ENCODE data around the gene TAAR5. TPM values are rescaled to one million over a fixed set of nuclear protein-coding genes. Genes with fewer than 3 reads are reported as not detected.

The TAAR5 gene
- total RNA-seq, 4 donors from 2014 or later = not detected

DNA sequence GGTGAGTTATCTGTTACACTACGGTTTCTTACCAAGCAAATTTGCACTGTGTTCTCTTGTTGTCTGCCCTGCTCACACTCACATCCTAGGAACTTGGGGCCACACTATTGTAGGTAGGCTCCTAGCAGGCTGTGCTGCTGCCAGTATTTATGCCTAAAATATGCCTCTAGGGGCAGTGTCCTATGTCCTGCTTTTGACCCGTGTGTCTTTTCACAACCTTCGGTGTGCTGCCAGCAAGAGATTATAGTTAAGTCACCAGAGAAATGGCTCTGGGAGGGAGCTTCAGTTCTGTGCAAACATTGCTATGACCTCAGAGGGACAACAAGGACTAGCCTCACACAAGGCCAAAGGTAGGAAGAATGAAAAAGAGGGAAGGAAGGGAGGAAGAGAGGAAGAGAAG lies 8.9 kb upstream of the TAAR5 start:
- TF ChIP-seq, protein P1, sequence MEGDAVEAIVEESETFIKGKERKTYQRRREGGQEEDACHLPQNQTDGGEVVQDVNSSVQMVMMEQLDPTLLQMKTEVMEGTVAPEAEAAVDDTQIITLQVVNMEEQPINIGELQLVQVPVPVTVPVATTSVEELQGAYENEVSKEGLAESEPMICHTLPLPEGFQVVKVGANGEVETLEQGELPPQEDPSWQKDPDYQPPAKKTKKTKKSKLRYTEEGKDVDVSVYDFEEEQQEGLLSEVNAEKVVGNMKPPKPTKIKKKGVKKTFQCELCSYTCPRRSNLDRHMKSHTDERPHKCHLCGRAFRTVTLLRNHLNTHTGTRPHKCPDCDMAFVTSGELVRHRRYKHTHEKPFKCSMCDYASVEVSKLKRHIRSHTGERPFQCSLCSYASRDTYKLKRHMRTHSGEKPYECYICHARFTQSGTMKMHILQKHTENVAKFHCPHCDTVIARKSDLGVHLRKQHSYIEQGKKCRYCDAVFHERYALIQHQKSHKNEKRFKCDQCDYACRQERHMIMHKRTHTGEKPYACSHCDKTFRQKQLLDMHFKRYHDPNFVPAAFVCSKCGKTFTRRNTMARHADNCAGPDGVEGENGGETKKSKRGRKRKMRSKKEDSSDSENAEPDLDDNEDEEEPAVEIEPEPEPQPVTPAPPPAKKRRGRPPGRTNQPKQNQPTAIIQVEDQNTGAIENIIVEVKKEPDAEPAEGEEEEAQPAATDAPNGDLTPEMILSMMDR (IDR thresholded peaks at IDR 0.05 in 4 of 5, conservative IDR thresholded peaks at IDR 0.05 in 1 of 5) = no peak
- TF ChIP-seq POLR2A (IDR thresholded peaks at IDR 0.05) = no peak
- ATAC-seq (no peak), DNase-seq (no peak)
- Histone ChIP-seq H3K27me3 (no peaks in the 10 kb centered on the region), H3K9me3 (no peaks in the 10 kb centered on the region), H3K4me1 (no peaks in the 10 kb centered on the region), H3K4me3 (no peak overlapping the region), H3K27ac (no peak overlapping the region), H3K36me3 (no peaks in the 10 kb centered on the region)
- intact Hi-C loops (cut with DNase I; ENCODE audit: low total_unique reads) = no loop called here
- in situ Hi-C loops (cut with MboI; ENCODE audit: low sequenced_read_pairs in 4 of 4) = no loop called here

DNA sequence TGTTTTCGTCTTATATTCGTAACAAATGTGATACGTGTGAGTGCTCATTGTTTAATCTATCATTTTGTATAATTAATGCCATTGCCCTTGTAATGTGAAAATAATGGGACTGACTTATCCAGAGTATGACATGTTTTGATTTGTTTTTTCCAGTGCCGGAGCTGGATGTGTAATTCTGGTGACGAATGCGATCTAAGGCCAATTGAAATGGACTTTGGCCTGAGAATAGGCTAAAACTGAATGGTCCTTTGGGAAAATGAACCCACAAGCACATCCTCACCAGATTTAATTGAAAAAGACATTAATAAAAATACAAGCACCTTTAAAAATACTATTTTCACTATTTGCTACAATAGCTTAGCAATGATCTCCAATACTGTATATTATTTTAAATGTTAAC lies 6.7 kb upstream of the TAAR5 start:
- H3K4me3 ChIP-seq = no peak overlapping the region
- no peak for DNase-seq
- no peaks in the 10 kb centered on the region for H3K9me3 ChIP-seq
- intact Hi-C loops (cut with DNase I; ENCODE audit: low total_unique reads) (no loop called here), in situ Hi-C loops (cut with MboI; ENCODE audit: low sequenced_read_pairs in 4 of 4) (no loop called here)
- H3K4me1 ChIP-seq = no peaks in the 10 kb centered on the region
- no peaks in the 10 kb centered on the region for H3K27me3 ChIP-seq
- no peak for TF ChIP-seq POLR2A (IDR thresholded peaks at IDR 0.05)
- TF ChIP-seq, protein P1 (IDR thresholded peaks at IDR 0.05 in 4 of 5, conservative IDR thresholded peaks at IDR 0.05 in 1 of 5) = no peak
- no peak for ATAC-seq
- H3K36me3 ChIP-seq = no peaks in the 10 kb centered on the region
- H3K27ac ChIP-seq = no peak overlapping the region

DNA sequence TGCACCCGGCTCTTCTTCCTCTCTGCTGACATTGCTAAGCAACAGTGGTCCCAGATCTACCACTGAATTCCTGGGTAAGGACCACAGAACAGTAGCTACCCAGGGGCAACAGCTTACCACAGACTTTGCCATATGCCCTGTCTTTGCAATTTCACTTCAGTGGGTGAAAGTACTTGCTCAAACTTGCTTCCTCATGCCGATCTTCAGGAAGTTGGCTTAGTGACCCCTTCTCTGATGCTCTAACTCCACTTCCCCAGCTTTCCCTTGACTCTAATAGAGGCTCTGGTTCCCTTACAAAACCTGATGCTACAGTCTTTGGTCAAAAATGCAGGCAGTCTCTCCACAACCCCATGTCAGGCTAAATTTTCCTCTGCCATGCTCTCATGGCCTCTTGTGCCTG lies 3.3 kb upstream of the TAAR5 start:
- in situ Hi-C loops (cut with MboI; ENCODE audit: low sequenced_read_pairs in 4 of 4) = no loop called here
- Histone ChIP-seq H3K4me3 (no peak overlapping the region), H3K9me3 (no peaks in the 10 kb centered on the region), H3K27me3 (no peaks in the 10 kb centered on the region), H3K27ac (no peak overlapping the region), H3K4me1 (no peaks in the 10 kb centered on the region), H3K36me3 (no peaks in the 10 kb centered on the region)
- DNase-seq (no peak), ATAC-seq (no peak)
- intact Hi-C loops (cut with DNase I; ENCODE audit: low total_unique reads) = no loop called here
- TF ChIP-seq POLR2A (IDR thresholded peaks at IDR 0.05) = no peak
- TF ChIP-seq, protein P1 (IDR thresholded peaks at IDR 0.05 in 4 of 5, conservative IDR thresholded peaks at IDR 0.05 in 1 of 5) = no peak

DNA sequence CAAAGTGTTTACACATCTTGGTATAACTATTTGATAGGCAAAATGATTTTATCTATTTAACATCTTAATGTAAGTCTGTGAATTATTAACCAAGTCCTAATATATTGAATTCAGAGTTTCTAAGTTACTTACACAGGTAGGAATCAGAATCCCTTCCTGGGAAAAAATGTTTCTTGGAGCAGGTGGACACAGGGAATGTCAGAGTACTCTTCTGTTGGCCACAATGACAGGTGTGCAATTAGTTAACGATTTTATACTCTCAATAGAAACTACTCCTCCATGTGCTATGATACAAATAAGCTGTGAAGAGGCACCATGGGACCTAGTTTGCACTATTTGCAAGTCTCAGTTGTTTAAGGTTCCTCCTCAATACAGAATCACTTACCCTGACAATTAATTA lies 821 bp upstream of the TAAR5 start:
- no peaks in the 10 kb centered on the region for H3K9me3 ChIP-seq
- H3K27me3 ChIP-seq = no peaks in the 10 kb centered on the region
- in situ Hi-C loops (cut with MboI; ENCODE audit: low sequenced_read_pairs in 4 of 4) = no loop called here
- H3K27ac ChIP-seq = no peak overlapping the region
- TF ChIP-seq, protein P1 (IDR thresholded peaks at IDR 0.05 in 4 of 5, conservative IDR thresholded peaks at IDR 0.05 in 1 of 5) = no peak
- TF ChIP-seq POLR2A (IDR thresholded peaks at IDR 0.05) = no peak
- intact Hi-C loops (cut with DNase I; ENCODE audit: low total_unique reads) = no loop called here
- H3K4me3 ChIP-seq = no peak overlapping the region
- DNase-seq (no peak), ATAC-seq (no peak)
- no peaks in the 10 kb centered on the region for H3K4me1 ChIP-seq
- H3K36me3 ChIP-seq = no peaks in the 10 kb centered on the region

DNA sequence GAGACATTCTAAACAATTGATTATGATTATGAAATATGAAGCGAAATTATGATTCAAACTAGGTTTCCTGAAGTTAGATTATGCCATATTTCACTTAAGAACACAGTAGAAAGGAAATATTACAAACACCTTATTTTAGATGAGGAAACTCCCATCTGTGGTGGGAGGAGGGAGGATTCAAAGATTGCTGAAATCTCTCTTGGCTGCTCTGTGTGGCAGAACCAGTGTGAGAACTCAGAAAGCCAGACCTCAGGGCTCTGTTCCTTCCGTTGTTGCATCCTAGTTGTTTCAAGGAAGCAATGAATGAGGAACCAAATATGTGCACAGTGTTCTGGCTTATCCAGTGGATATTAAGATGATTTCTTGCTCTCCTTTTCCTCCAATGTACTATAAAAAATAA lies 2.1 kb downstream of the TAAR5 start:
- intact Hi-C loops (cut with DNase I; ENCODE audit: low total_unique reads) = no loop called here
- H3K27me3 ChIP-seq = no peaks in the 10 kb centered on the region
- ATAC-seq = no peak
- H3K36me3 ChIP-seq = no peaks in the 10 kb centered on the region
- in situ Hi-C loops (cut with MboI; ENCODE audit: low sequenced_read_pairs in 4 of 4) = no loop called here
- no peak overlapping the region for H3K27ac ChIP-seq
- DNase-seq = no peak
- H3K4me3 ChIP-seq = no peak overlapping the region
- H3K9me3 ChIP-seq = no peaks in the 10 kb centered on the region
- TF ChIP-seq POLR2A (IDR thresholded peaks at IDR 0.05) = no peak
- TF ChIP-seq, protein P1 (IDR thresholded peaks at IDR 0.05 in 4 of 5, conservative IDR thresholded peaks at IDR 0.05 in 1 of 5) = no peak
- no peaks in the 10 kb centered on the region for H3K4me1 ChIP-seq

Measured in gastrocnemius medialis (tissue), 4 donors.